GM18505 (cell line): ENCODE results near the gene PAF1.

Experiments used
- ATAC-seq: cut with Tn5 transposase; IDR thresholded peaks from one replicate; pipeline ENCODE4 v1.9.1; 2021; ENCODE audit not compliant: unreplicated experiment
- POLR2A ChIP-seq: IDR thresholded peaks from 4 replicates; pipeline ENCODE4 v1.6.1; 2011; ENCODE audit warnings: borderline replicate concordance; ENCODE audit not compliant: insufficient read depth, insufficient read length; ENCODE audit errors: extremely low read depth

The PAF1 gene

DNA sequence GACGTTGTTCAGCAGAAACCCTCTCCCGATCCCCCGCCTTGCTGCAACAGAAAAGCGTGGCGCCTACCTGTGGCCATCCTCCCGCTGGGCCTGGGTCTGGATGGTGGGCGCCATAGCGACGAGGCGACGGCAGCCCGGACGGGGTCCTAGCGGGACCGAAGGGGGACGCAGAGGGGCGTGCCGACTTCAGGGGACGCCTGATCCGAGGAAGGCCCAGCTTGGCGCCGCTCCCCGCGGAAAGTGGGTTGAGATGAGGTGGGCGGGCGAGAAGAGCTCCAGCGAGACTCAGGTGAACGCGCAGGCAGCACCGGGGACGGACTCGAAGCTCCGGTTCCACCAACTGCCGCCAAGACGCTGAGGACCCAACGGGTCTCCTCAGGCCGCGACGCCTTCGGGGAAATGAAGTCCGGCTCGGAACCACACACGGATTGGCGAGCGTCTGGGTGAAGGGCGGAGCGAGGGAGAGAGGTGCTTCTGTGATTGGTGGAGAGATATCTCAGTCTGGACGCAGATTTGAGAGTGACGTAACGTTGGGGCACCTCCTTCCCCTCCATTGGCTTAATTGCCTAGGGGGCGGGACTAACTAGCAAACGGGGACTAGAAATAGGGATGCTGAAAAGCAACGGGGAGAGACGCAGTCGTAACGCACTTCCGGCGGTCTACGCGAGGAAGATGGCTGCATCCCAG is at the start of gene PAF1, which contains the start of gene MED29:
TSS of gene PAF1 (minus strand) at position 356 of the 687 bp plus-strand sequence. CDS start at position 114, 242 bp downstream.
TSS of gene MED29 (plus strand) at position 628 of the 687 bp plus-strand sequence. CDS start at position 673, 45 bp downstream.
- TF ChIP-seq POLR2A: peak; percentile 98
- peak; percentile 83 for ATAC-seq

GRCh38 chr19:39438270-39438934 is 47.5 kb upstream of the PAF1 start:
- no peak for TF ChIP-seq POLR2A
- no peak for ATAC-seq

DNA sequence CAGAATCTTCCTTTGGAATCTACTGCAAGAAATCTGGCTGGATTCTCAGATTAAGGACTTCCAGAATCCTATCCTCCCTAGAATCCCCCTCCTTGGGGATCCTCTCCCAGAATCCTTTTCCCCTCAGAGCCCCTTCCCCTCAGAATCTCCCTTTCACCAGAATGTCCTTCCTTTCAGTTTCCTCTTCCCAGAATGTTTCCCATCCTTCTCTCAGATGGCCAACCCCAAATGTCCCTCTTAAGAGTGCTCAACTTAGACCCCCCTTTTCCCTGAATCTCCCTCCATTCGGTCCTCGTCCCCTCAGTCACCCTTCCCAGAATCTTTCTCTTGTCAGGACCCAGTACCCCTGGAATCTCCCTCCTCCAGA is 45.4 kb upstream of the PAF1 start:
- TF ChIP-seq POLR2A: no peak
- ATAC-seq: no peak

DNA sequence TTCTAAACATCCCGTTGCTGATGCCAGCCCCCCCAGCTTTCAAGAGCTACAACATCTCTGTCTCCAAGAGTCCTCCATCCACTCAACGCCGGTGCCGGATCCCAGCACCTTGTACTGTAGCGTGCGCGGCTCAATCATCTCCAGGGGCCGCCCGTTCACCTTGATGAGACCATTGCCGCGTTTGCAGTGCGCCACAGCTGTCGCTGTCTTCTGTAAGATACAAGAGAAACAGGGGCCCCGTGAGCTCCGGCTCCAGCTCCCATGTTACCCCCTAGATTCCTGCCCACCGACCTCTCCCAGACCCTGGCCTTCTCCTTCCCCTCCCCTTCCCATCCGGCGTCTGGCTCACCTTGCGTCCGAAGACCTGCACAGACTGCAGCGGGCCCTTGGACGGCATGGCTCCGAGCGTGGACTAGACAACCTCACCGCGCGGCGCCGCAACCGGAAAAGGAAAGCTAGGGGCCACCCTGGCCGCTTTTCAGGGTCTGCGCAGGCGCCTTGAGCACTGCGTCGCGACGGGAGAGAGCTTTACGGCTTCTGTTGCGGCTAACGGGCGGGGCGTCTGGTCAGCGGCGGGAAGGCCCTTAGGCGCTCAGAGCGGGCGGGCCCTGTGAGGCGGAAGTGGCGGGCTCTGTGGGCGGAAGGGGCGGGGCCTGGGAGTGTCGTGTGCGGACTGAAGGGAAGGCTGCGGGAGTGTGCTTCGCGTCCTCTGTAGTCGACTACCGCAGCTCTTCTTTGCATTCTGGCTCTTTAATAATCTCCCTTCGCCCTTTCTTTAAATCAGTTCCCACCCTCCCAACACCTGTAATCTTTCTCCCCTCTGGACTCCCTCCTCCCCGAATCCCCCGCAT is 44.8 kb upstream of the PAF1 start, which contains the start of gene RPS16:
TSS of gene RPS16 (minus strand) at position 451 of the 851 bp plus-strand sequence. CDS start at position 397, 54 bp downstream.
- peak; percentile 80 for ATAC-seq

DNA sequence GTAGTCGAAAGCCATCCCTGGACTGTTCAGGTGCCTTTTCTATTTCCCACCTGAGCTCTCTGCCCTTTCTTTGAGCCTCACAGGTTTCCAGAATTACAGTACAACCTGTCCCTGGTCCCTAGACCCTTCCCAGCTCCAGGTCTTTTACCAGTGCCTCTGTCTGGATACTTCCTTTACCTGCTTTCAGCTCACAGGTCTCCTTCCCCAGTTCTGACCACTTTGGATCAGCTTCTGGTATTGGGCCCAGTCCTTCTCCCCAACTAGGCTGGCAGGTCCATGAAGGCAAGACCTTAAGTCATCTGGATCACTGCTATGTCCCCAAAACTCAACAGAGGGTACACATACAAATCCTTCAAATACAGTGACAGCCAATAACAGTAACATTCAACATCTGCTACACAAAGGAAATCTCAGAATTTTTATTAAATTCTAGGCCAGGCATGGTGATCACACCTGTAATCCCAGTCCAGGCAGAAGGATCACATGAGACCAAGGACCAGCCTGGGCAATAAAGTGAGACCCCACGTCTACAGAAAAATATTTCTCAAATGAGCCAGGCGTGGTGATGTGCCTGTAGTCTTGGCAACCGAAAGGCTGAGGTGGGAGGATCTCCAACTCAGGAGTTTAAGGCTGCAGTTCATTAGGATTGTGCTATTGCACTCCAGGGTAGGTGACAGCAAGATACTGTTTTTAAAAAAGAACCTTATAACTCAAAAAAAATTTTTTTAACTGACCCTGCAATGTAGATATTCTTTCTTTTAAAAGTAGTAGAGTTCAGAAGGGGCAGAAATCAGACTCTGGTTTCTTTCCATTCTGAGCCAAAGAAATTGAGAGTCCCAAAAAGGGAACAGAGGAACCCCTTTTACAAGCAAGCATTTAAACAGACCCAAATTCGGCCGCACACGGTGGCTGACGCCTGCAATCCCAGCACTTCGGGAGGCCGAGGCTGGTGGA is 43.5 kb upstream of the PAF1 start:
- TF ChIP-seq POLR2A: no peak
- no peak for ATAC-seq

More for the DNA sequence above, 44.8 kb upstream of the PAF1 start, which contains the start of gene RPS16:
- peak; percentile 98 for TF ChIP-seq POLR2A

DNA sequence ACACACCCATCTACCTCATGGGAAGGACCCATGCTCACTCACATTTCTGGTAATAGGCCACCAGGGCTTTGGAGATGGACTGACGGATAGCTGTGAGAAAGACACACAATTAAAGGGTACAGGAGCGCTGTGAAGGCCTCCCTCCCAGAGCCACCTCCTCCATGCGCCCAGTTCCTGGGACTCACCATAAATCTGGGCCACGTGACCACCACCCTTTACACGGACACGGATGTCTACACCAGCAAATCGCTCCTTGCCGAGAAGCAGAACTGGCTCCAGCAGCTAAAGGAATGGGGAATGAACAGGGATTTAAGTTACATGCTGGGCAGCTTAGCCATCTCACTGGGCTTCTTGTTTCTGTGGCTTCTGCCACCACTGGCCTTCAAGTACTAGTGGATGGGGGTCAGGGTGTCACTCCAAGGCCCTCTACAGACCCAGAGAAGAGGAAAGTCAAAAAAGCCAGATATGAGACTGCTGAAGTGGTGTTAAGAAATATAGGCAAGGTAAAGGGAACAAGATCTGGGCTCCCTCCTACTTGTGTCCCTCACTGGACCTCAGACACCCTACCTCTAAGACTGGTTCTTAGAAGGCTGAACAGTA is 42.7 kb upstream of the PAF1 start:
- TF ChIP-seq POLR2A: no peak
- ATAC-seq: no peak

DNA sequence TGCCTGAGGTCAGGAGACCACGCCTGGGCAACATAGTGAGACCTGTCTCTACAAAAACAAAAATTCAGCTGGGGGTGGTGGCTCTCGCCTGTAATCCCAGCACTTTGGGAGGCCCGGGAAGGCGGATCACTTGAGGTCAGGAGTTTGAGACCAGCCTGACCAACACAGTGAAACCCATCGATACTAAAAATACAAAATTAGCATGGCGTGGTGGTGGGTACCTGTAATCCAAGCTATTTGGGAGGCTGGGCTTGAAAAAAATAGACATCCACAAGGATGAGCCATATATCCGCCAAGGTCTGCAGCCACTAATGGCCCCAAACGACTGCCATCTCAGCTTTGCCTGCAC is 41.7 kb upstream of the PAF1 start:
- TF ChIP-seq POLR2A: peak; percentile 3

DNA sequence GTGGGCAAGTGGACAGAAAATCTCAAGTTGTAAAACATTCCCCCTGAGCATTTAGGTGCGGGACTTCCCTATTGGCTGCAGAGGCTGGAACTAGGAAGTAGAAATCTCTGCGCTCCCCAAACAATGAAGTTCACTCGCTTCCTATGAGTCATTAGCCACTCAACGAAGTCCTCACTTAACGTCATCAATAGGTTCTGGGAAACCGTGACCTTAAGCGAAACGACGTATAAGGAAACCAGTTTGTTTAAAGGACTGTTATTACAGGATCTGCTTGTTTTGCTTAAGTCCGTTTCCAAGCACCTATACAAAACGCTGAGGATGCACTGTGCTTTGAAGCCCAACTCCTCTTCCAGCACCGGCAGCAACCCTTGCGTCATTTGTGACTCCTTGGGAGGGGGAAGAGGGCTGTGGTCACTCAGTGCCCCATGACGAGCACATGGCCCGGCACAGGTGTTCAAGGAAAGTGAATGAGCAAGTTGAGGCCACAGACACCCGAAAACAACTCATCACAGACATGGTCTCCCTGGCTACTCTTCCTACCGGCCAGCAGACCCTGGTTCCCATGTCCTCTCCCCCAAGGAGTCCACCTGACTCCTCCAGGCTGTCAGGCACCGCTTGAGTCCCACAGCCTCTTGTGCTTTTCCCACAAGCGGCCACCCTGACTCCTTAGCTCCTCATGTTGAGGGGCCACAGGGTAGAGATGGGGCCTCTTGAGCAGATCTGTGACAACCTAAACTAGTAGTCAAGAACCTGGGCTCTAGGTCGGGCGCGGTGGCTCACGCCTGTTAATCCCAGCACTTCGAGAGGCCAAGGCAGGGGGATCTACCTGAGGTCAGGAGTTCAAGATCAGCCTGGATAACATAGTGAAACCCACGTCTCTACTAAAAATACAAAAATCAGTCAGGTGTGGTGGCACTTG is 40.0 kb upstream of the PAF1 start:
- peak; percentile 40 for ATAC-seq
- TF ChIP-seq POLR2A: peak; percentile 49

More for the DNA sequence above, 41.7 kb upstream of the PAF1 start:
- no peak for ATAC-seq

GRCh38 chr19:39428283-39429112 is 37.6 kb upstream of the PAF1 start:
- TF ChIP-seq POLR2A: no peak
- ATAC-seq: no peak

DNA sequence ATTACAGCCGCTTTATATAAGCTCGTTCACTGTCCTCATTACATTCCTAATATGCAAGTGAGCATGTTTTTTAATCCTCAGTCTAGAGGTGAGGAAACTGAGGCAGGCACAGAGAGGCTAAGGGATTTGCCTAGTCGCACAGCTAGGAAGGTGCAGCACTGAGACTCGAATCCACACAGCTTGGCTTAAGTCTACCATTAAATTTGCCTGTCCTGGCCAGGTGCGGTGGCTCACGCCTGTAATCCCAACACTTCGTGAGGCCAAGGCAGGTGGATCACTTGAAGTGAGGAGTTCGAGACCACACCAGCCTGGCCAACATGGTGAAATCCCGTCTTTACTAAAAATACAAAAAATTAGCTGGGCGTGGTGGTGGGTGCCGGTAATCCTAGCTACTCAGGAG is 36.8 kb upstream of the PAF1 start:
- no peak for ATAC-seq
- TF ChIP-seq POLR2A: no peak
